GM13976 (cell line): ENCODE results near the gene STRIT1.

Experiments
- DNase-seq: peaks from one replicate; pipeline ENCODE4 v3.0.0; 2012; ENCODE audit warnings: low spot score
- in situ Hi-C: fragments of 300-500 bp; cut with MboI; formaldehyde crosslinking; loops from one replicate; pipeline ENCODE4 v1.12.0; 2022; ENCODE audit warnings: low sequenced_read_pairs, mixed read lengths, inconsistent platforms; ENCODE audit not compliant: unreplicated experiment
- TF ChIP-seq, protein P1 (sequence below): IDR thresholded peaks from 2 replicates; pipeline ENCODE4 v1.5.1; 2012; ENCODE audit warnings: borderline replicate concordance, mild to moderate bottlenecking; ENCODE audit not compliant: insufficient read depth; ENCODE audit errors: extremely low read depth, missing control alignments, control extremely low read depth

The STRIT1 gene

DNA sequence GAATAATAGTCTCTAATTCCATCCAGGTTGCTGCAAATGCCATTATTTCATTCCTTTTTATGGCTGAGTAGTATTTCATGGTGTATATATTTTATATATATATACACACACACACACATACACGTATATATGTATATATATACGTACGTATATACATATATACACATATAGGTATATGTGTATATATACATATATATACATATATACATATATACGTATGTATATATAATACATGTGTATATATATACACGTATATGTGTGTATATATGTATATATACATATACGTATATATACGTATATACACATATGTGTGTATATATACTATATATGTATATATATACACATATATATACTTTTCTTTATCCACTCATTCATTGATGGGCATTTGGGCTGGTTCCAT lies 13.7 kb upstream of the STRIT1 start:
- DNase-seq, result no peak
- in situ Hi-C loops, result no loop called here
- TF ChIP-seq, protein P1, sequence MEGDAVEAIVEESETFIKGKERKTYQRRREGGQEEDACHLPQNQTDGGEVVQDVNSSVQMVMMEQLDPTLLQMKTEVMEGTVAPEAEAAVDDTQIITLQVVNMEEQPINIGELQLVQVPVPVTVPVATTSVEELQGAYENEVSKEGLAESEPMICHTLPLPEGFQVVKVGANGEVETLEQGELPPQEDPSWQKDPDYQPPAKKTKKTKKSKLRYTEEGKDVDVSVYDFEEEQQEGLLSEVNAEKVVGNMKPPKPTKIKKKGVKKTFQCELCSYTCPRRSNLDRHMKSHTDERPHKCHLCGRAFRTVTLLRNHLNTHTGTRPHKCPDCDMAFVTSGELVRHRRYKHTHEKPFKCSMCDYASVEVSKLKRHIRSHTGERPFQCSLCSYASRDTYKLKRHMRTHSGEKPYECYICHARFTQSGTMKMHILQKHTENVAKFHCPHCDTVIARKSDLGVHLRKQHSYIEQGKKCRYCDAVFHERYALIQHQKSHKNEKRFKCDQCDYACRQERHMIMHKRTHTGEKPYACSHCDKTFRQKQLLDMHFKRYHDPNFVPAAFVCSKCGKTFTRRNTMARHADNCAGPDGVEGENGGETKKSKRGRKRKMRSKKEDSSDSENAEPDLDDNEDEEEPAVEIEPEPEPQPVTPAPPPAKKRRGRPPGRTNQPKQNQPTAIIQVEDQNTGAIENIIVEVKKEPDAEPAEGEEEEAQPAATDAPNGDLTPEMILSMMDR, result no peak

DNA sequence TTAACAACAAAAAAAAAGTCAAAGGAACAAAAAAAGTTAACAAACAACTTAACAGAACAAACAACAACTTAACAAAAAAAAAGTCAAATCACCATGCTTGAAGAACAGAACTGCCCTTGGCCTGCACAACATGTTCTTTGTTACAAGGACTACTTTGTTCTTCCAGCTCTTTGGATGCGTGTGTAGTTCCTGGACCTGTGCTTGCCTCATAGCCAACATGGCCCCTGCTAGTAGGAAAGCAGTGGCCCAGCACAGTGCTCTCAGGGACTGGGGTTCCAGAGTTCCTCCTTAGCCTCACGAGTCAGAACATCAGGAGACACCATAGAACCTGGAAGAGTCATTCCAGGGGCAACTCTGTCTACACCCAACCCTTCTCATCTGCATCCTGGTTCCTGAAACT lies 10.9 kb upstream of the STRIT1 start:
- TF ChIP-seq, protein P1, result no peak
- no peak for DNase-seq
- in situ Hi-C loops, result no loop called here

DNA sequence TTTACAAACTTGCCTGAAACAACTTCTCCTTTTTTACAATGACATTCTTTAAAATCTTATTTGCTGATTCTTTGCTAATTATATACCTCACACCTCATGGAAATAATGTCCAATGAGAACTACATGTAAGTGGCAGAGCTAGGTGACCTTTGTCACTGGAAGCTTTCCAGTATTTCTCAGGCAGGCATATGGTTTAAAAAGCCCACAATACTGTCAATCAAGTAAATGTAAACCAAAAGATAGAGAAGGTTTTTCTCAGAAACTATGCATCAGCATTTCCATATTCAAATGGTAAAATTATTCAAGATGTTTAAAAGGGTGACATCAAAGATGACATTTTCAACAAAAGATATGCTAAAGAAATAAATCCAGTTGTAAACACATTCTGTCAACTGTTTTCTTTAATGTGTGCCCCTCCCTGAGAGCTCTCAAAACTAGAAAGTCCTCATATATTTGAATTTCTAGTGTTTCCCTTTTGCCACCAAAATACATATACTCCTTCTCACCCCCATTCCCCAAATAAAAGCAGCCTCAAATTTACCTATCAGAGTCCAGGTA lies 10.1 kb upstream of the STRIT1 start:
- in situ Hi-C loops, result no loop called here
- TF ChIP-seq, protein P1, result no peak
- DNase-seq, result no peak

DNA sequence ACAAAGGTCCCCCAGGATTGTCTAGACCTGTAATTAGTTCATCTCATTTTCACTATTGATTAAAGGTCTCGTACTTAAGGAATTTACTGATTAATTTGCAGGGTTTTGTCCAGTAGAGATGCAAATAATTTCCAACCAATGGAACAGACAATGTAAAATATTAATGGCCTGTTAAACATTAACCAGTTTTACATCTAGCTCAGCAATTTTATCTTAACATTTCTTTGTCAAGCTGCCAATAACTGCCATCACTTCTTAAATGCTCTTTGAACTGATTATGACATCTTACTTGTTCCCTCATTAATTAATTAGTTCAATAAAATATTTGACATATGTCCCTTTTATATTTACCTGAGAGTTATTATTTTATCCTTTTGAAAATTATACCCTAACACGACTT lies 9.4 kb upstream of the STRIT1 start:
- in situ Hi-C loops, result no loop called here
- no peak for DNase-seq
- TF ChIP-seq, protein P1, result no peak

DNA sequence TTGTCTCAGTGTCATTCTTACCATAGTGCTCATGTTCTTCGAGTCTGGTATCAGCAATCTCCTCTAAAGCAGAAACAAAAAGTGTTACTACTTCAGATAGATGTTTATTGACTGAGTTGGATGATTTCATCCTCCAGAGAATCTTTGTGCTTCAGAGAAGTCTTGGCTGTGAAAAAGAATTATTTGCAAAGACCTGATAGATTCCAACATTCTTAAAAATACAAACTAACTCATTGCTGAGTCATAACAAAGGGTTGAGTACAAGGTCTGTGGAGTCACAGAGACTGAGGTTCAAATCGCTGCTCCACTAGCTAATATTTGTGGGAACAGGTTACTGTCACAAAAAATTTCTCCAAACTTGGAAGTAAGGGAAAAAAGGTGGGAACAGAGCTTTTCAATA lies 9.0 kb upstream of the STRIT1 start:
- in situ Hi-C loops, result no loop called here
- TF ChIP-seq, protein P1, result no peak
- no peak for DNase-seq

DNA sequence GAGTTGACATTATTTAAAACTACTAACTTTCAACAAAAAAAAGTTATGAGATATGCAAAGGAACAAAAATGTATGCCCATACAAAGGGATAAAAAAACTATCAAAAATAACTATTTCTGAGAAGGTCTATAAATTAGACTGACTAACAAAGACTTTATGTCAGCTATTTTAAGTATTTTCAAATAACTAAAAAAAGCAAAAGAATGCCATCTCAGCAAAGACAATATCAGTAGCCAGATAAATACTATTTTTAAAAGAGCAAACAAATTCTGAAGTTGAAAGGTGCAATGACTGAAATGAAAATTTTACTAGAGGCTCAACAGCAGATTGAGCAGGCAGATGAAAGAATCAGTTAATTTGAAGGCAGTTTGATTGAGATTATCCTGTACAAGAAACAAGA lies 3.6 kb upstream of the STRIT1 start:
- TF ChIP-seq, protein P1, result no peak
- no peak for DNase-seq
- in situ Hi-C loops, result no loop called here

DNA sequence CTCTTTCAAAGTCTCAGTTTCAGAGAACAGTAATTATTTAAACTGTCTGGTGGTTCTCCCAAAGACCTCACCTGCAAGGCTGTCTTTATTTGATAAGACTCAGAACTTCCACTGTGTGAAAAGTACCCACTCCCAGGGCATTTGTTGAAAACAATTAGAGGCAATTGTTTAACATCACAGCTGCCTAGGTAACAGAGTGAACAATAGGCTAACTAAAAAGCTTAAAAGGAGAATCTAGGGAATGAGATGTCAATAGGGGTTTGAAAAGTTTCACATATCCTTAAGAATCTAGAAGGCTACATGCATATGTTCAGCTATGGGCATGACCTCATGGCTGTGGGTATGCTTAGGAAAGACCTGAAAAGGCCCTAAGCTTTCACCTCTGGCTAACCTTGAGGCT lies 2.9 kb upstream of the STRIT1 start:
- no peak for DNase-seq
- in situ Hi-C loops, result no loop called here
- TF ChIP-seq, protein P1, result no peak
